G401.6 (cell line): ENCODE measurements around the gene ZC3H18.
"Not testable (repeated sequence)": the region's sequence is repeated elsewhere in the genome, so short reads cannot be mapped to it uniquely, and the experiment has no call there.

ENCODE experiments used
- FAIRE-seq: peaks from 2 replicates; lab custom pipeline; 2012; peaks lifted over from hg19 to GRCh38; lab: Jason Lieb, UNC

The ZC3H18 gene

DNA sequence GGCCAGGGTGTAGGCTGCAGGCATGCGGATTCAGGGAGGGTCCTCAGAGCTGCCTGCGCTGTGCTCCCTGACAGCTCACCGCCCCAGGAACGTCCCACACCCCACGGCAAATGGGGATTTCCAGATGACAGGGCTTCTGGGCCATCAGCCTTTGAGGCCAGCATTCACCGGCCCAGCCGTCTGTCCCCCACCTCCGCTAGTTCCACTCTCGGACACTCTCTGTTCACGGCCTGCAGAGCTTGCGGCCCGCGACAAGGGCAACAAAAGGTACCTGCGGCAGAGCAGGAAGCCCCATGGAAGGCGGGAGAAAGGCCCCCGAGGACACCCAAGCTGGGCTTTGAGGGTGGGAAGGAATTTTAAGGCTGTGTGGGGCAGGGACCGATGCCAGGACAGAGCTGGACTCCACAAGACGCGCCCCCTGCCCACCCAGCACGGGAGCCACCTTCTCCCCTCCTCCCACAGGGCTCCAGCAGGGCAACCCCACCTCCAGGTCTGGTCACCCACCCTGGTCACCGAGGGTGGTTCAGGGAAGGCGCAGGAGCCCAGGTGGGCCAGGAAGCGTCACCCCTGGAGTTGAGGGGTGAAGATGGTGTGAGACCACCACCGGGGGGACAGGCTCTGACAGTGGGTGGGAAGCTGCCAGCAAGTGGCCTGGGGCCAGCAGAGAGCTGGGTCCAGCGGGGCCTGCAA lies 86.2 kb downstream of the ZC3H18 start:
- FAIRE-seq: no peak

DNA sequence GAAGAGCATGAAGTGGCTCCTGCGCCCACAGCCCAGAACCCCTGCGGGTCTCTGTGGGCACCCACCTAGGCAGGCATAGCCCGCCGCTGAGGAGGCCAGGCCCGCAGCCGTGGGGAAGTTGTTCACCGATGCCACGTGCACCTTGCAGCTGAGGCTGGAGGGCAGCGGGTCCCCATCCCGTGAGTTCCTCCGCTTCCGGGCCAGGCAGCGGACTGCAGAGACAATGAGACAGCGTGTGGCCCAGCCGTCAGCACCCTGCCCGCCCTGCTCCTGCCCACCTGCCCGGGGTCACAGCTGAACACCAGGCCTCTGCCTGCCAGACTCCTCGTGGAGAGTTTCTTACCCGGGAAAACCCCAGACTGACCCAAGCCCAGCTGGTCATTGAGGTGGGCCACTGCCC lies 87.2 kb downstream of the ZC3H18 start:
- no peak for FAIRE-seq

GRCh38 chr16:88658714-88659113 lies 88.5 kb downstream of the ZC3H18 start:
- no peak for FAIRE-seq

DNA sequence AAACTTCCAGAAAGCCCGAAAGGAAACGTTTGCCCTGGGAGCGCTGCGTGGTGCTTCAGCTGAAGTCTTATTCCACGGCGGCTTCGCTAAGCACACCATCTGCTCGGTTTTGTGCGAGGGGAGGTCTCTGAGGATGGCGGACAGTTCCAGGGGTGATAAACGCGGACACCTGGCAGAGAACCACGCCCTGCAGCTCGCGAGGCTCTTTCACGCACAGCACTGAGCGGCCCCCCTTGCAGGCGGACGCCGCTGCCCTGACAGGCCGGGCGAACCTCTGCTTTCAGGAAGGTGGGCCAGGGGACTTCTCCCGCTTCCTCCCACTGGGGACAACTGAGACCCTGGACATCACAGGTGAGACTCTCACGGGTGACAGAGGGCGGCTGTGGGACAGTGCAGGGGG lies 89.0 kb downstream of the ZC3H18 start:
- FAIRE-seq: no peak

DNA sequence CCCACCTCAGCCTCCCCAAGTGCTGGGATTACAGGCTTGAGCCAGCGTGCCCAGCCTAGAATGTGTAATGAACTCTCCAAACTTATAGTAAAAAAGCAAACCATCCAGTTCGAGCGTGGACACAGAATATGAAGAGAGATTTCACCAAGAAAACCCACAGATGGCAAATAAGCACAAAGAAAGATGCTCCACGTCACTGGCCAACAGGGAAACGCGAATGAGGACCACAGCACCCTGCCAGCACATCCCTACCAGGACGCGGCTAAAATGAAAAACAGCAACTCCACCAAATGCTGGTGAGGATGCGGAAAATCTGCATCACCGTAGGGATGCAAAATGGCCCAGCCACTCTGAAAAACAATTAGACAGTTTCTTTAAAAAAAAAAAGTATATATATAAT lies 91.3 kb downstream of the ZC3H18 start:
- FAIRE-seq: no peak

- FAIRE-seq: no peak
Measured at GRCh38 chr16:88662222-88662842, 92.1 kb downstream of the ZC3H18 start.

GRCh38 chr16:88662843-88663606 lies 92.8 kb downstream of the ZC3H18 start, which contains the start of gene MVD:
Gene MVD (minus strand): TSS chr16:88663091. CDS start chr16:88663080, 11 bp downstream.
- peak; percentile 96 for FAIRE-seq

DNA sequence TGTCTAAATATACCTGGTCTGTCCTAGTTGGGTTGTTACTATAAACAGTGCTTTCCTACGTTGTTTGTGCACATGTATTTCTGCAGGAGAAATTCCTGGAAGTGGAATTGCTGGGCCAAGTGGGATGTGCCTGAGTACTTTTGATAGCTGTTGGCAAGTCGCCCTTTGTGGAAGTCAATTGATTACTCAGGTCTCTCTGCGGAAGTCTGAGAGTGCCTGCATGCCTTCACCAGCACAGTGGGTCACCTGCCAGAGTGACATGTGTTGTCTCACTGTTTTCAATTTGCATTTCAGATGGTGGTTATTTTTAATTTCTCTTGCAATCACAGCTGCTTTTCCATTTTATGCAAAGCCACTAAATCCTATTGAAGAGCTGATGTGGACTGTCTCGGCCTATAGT lies 94.9 kb downstream of the ZC3H18 start:
- FAIRE-seq: no peak

DNA sequence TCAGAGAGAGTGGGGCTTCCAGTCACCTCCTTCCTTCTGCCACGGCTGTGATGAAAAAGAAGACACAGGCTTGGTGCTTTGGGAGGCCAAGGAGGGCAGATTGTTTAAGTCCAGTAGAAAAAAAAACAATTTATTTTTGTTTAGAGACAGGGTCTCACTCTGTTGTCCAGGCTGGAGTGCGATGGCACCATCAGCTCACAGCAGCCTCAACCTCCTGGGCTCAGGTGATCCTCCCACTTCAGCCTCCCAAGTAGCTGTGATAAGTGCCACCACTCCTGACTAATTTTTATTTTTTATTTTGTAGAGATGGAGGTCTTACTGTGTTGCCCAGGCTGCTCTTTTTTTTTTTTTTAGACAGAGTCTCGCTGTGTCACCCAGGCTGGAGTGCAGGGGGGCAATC lies 95.4 kb downstream of the ZC3H18 start:
- FAIRE-seq: no peak

- no peak for FAIRE-seq
Measured at GRCh38 chr16:88667461-88667860, 97.3 kb downstream of the ZC3H18 start.

DNA sequence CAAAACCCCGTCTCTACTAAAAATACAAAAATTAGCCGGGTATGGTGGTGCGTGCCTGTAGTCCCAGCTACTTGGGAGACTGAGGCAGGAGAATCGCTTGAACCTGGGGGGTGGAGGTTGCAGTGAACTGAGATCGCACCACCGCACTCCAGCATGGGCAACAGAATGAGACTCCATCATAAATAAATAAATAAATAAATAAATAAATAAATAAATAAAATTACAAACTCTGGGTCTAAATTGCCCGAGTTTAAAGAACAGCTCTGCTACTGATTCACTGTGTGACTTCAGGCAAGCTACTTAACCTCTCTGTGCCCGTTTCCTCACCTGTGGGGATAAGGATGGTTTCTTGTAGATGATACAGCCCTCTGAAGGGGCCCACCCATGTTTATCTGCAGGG lies 99.3 kb downstream of the ZC3H18 start:
- not testable (repeated sequence) for FAIRE-seq

- FAIRE-seq: no peak
Measured at GRCh38 chr16:88669980-88670379, 99.8 kb downstream of the ZC3H18 start.

GRCh38 chr16:88671806-88672205 lies 101.6 kb downstream of the ZC3H18 start:
- no peak for FAIRE-seq

- no peak for FAIRE-seq
Measured at GRCh38 chr16:88672776-88673175, 102.6 kb downstream of the ZC3H18 start.

GRCh38 chr16:88673716-88674379 lies 103.6 kb downstream of the ZC3H18 start:
- no peak for FAIRE-seq

GRCh38 chr16:88676502-88677242 lies 106.5 kb downstream of the ZC3H18 start:
- FAIRE-seq: no peak

GRCh38 chr16:88677721-88678120 lies 107.5 kb downstream of the ZC3H18 start:
- FAIRE-seq: no peak

DNA sequence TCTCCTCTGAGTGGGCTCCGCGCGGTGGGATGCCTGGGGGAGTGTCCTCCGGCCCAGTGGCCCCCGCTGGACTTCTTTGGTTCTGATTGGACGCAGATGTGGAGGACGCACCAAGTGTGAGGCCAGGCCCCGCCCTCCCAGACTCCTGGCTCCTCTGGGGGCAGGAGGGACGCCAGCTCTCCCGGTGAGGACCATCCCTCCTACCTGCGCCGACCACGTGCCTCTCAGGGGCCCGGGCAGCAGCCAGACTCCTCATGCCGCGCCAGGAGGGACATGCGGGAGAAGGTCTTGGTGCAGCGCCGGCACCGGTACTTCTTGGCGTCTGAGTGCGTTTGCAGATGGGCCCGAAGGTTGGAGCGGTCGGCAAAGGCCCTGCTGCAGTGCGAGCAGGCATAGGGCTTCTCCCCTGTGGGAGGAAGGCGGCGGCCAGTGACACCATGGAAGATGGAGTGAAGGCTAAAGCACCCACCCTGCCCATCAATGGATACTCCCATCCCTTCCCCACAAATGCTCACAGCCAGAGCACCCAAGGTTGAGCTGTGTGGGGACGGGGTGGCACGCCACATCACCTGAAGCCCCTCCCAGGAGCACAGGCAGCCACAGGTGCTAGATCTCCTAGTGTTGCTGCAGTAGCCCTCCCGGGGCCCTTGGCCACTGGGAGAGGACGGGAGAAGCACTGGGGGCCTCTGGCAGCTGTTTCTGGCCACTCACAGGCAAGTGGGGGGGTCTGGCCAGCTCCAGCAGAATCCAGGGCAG lies 108.2 kb downstream of the ZC3H18 start:
- no peak for FAIRE-seq

DNA sequence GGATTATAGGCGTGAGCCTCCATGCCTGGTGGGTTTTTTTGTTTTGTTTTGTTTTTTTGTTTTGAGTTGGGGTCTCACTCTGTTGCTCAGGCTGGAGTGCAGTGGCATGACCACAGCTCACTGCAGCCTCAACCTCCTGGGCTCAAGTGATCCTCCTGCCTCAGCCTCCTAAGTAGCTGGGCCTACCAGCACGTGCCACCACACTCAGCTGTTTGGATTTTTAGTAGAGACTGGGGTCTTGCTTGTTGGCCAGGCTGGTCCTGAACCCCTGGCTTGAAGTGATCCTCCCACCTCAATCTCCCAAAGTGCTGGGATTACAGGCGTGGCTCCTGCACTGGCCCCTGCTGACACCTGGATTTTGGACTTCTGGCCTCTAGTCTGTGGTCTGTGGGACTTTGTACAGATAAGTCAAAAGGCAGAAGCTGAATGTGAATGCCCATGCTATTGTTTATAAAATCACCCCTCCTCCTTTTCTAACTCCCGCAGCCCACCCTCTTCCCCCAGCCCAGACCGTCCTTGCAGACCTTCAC lies 110.4 kb downstream of the ZC3H18 start:
- no peak for FAIRE-seq

- no peak for FAIRE-seq
Measured at GRCh38 chr16:88681084-88681680, 111.0 kb downstream of the ZC3H18 start.
